ENCODE measurements around the gene EFL1.

Gene EFL1

DNA sequence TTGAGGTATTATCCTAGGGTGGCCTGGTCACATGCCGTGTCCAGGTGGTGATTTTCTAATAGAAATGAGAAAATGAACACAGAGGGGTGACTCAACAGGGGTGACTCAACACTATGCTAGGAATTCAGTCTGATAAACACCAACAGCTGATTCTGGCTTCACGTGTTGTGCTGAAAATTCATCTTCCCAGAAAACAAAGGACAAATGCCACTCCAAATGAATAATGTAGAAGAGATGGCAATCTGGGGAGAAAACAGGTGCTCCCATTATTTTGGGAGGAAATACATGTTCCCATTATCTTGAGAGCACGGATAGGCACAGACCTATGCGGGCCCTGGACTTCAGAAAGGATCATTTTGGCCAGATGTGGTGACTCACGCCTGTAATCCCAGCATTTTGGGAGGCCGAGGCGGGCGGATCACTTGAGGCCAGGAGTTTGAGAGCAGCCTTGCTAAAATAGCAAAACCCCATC is 115.5 kb downstream of the EFL1 start:
- DNase-seq, result no peak

DNA sequence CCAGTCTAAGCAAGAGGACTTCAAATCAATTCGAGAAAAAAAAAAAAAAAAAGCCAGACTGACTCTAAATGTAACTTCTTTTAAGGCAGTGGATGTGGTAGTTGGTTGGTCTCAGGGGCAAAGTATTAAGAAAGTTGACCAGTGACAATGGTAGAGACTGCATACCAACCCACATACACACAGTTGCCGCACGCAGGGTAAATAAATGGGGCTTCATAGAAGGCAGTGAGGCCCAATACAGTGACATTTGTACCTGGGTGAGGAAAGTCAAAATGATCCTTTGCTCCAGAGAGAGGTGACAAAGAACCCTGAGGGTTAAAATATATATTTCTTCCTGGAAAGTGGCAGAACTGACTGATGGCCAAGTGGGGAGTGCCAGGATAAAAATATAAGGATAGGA is 116.0 kb downstream of the EFL1 start:
- DNase-seq, result no peak

DNA sequence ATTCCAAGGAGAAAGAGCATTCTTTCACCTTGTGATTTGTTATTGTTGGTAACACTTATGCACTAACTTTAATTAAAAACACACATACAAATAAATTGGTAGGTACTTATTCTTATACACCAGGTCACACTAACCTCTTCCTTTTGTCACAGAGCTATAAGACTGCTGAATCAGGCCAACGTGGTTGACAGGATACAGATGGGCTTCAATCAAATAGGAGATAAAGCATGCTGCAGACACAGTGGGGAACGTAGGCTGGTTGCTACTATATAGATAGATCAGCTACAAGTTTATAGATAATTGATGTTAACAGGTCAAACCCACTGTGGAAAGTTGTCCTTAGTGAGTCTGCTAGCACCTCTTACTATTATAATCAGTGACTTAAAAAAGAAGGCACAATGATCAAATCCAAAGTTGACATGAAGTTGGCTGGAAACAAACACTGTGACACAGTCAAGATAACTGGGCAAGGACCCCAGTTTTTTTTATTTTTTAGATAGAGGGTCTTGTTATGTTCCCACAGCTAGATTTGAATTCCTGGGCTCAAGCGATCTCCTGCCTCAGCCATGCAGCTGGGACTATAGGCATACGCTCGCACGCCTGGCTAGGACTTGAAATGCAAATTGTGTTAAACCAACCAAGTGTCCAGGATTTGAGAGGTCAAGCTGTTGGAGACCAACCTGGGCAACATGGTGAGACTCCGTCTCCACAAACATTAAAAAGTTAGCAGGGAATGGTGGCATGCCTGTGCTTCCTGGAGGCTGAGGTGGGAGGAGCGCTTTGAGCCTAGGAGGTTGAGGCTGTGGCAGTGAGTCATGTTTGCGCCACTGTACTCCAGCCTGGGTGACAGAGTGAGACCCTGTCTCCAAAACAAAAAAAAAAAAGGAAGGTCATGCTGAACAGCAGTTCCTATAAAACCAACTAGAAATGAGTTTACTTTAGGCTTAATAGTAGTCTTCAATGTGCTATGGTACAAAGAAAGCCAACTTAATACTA is 118.8 kb downstream of the EFL1 start:
- no peak for DNase-seq

DNA sequence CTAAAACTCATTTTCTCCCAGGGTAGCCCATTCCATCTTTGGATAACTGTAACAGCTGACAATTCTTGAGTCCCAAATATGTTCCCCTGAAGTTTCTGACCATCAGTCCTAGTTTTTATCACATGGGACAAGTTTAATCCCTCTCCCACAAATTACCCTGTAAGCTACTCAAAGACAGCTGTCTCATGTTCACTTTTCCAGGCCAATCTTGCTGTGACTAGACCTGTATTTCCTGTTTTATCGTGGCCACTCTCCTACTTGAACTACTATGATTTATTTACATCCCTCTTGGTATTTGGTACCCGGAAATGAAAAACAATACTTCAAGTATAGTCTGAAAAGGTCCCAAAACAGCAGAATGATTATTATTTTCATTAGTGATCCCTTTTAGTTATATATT is 121.6 kb downstream of the EFL1 start:
- no peak for DNase-seq

DNA sequence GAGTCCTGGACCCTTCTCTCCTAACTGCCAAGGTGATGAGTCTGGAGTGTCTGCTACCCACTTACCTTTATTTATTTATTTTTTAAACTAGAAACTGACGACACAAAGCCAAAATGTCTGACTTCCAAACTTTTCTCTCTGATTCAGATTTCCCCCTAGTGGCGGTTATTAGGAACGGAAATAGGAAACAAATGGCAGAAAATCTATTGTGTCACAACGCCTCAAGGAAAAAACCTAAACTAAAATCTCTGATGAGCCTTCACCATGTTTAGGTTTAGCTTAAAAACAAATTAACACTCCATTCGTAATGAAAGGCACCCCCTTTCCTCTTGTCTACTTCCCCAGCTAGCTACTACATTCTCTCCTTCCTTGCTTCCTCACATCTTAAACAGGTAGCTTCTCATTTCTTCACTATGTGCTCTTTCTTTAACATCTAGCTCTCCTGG is 122.7 kb downstream of the EFL1 start:
- DNase-seq, result peak; percentile 34 to 49

DNA sequence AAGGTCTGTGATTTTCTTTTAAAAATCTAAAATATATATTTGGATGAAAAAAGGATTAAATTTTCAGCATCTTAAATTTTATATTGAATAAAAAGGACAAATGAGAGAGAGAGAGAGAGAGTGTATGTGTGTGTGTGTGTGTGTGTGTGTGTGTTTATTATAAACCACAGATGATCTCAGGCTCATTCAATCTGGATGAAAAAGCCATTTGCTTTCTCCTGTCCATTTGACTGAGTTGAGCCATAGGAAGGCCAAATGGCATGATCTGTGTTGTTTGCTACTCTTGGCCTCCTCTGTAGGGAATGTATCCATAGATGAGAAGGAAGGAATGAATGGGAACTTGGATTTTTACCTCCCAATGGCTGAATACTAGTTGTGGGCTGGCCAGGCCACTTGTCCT is 124.2 kb downstream of the EFL1 start:
- no peak for DNase-seq

DNA sequence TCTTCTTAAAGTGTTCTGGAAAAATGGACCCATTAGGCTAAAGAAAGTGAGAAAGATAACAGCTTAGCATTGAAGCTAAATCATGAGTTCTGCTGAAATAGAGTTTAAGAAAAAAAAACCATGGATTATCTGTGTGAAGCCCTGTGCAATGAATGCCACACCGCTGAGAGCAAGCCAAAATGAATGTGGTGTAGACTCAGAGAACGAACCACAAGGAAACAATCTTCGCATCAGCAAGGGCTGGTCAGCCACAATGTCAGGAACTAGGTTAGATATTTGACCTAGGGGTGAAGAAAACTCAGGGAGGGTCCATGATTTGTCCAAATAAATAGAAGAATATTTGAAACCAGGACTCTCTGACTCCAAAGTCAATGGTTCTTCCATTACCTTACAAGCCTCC is 125.3 kb downstream of the EFL1 start:
- no peak for DNase-seq

DNA sequence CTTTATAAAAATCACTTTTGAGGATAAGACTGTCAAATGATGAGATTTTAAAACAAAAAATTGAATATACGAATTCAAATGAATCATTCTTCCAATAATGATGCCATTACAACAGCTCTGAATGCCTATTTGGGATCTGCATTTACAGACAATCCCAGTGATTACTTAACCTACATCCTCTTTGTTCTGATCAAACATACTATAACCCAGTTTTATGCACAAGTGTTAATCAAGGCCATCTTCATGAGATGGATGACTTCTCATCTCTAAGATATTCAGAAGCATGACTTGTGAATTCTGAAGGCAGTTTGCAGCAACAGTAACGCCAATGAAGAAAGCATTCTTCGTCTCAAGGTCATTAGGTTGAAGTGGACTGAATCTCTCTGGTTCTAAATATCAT is 126.4 kb downstream of the EFL1 start:
- no peak for DNase-seq

DNA sequence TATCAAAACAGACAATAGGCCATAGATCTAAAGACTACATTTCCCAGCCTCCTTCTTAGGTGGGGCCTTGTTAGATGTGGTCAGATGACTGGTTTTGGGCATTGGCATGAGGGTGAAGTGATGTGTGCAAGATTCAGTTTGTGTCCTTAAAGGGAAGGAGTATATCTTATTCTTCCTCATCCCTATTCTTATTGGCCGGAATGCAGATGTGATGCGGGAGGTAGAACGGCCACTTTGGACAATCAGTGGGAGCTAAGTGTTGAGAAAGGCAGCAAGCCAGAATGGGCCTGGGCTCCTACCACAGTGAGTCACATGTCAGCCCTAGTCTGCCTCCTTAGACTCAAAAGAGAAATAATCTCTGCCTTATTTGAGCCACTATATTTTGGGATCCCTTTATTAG is 126.9 kb downstream of the EFL1 start:
- no peak for DNase-seq

DNA sequence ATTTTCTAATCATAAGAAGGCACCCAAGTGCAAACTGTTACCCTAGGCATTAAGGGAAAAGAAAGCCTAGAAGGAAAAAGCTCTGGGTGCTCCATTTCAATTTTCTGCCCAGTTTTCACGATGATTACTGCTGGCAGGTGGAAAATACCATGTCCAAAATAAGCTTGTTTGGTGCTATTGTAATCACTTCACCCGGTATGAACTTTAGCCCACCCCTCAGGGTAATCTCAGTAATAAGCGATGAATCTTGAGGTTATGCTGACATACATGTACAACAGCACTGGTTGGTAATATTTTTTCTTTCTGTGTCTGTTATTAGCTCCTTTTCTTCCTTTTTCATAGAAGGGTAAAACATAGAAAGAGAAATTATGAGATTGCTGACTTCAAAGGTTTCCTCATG is 128.1 kb downstream of the EFL1 start:
- DNase-seq, result no peak

DNA sequence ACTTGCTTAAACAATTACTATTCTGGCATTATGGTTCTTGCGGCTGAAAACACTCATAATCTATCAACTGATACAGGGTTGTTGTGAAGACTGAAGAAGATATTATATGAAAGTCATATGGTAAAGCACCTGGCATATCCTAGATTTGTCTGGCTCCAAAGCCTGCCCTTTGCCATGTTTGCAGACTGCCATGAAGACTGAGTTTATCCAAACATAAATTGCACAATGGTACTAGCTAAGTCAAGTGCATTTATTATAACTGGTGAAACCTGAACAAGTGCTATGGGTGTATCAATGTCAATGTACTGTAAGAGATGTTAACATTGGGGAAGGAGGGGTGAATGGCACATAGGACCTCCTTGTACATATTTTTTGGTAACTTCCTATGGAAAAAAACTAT is 129.3 kb downstream of the EFL1 start:
- DNase-seq, result no peak

DNA sequence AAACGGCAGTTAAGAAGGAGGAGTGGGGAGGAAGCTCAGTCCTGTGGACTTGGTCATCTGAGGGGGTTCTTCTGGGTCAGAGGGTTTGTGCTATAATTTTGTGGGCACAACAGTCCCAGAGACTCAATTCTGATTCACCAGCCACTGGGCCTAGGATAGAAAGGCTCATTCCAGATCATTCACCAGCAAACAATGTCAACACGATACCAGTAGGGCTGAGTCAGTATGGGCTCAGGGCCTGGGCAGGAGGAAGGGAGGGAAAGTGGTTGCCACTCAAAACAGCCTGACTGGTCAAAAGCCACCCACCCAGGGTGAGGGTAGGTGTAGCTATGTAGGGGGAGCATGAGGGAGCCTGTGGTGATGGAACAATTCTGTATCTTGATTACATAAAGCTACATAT is 129.8 kb downstream of the EFL1 start:
- DNase-seq, result no peak

DNA sequence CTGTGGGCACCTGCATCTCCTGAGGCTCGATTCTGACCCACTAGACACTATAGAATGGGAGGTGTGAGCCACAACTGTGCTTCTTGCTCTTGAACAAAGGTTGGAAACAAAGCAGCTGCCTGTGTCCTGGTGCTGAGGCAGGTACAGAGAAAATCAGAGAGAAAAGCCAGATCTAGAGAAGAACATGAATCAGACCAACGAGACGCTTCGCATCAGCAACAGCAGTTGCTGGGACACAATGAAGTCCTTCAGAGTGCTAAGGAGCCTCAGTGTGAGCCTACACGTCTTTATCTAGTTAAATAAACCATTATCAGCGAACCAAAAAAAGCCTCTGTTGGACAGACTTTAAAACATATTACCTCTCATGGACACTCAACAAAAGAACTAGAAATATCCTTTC is 130.4 kb downstream of the EFL1 start:
- DNase-seq, result no peak

DNA sequence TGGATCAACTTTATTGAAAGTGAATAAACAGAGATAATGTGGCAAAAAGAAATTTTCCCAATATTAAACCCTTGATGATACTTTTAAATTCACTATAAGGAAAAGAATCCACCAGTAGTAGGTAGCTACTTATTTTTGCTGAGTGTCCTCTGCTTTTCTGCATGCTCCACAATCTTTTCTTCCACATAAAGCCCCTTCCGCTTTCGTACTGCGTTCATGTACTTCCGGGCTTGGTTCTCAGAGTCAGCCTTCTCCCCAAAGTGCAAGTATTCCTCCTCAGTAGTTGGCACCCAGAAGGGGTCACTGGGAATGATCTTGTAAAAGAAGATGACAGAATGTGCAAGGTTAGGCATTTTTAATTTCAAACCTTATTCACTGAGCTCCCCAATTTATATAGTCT is 132.3 kb downstream of the EFL1 start:
- no peak for DNase-seq

DNA sequence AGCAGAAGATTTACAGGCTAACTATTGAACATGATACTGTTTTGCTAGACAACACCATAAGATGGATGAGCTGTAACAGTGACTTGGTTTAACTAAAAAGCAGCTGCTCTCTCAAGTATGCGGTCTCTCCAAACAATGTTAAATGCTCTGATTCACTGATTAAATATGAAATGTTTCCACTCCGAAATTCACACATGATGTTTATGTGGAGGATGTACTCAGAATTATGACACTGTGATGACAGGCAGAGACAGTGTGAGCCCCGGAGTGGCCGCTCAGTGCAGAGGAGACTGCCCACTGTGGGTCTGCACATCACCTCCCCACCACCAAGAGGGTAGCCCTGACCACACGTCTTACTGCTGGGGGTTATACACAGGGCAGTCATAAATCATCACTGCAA is 132.8 kb downstream of the EFL1 start:
- DNase-seq, result no peak

DNA sequence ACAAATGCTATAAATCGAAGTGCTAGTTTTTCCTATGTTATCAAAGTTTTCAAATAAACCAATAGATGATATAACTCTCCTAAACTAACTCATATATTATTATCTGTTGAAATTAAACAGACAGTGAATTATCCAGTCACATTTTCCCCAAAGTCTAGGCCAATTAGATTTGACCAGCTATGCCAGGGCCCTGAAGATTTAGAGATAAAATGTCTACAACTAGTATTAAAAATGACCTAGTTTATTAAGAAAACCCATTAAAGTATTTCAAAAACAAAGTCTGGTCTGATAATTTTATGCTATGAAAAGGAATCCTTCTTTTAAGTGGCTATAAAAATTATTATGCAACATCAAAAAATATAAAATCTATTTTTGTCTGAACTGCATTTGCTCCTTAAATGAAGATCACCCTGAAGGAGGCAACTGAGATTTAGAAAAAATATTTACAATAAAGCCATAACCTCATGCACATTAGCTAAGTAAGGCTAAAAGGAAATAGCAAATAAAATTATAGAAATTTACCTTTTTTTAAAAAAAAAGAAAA is 133.3 kb downstream of the EFL1 start:
- no peak for DNase-seq

DNA sequence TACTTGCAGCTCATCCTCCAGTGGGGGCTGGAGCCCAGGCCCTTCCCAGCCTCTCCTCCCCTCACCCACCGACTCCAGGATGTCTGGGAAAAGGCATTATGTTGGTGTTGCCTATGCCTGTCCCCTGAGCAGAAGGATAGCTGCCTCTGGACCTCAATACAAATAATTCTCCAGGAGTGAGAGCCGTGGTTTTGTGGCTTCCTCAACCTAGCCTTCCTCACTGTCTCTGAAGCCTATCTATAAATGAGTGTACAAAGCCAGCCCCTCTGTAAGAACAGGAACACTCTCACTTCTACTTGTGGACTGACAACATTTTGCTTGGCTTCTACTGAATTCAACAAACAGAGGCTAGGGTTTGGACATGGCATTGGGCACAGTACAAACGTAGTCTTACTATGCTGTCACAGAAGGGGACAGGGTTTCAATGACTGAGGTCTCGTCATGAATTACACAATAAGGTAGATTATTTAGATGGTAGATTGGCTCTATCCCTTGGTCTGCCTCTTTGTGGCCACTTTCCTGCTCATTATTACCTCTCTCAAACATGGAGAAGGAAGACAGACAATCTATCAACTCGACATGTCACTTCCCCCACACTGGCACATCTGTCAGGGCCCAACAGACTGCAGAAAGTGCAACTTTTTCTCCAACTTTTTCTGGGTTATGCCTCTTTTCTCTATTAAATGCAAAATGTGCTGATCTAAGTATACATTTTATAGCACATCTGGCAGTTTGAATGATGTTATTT is 134.0 kb downstream of the EFL1 start:
- DNase-seq, result peak in 1 of 2 experiments; percentile 0

DNA sequence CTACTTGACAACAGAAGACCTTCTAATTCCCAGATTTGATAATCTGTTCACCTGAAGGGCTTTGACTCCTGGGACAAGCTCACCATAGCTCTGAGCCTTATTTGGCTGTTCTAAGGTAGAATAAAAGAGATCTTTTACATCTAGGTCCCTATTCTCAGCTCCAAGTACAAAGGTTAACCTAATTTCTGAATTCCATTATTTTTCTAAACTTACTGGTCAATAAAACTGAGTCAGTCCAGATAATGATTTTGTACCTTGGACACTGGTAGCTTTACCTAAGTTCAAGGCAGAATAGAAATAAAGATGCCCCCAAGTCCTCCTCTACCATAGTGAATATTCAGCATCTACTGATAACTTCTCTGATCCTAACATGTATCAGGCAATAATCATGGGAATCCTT is 135.0 kb downstream of the EFL1 start:
- no peak for DNase-seq

DNA sequence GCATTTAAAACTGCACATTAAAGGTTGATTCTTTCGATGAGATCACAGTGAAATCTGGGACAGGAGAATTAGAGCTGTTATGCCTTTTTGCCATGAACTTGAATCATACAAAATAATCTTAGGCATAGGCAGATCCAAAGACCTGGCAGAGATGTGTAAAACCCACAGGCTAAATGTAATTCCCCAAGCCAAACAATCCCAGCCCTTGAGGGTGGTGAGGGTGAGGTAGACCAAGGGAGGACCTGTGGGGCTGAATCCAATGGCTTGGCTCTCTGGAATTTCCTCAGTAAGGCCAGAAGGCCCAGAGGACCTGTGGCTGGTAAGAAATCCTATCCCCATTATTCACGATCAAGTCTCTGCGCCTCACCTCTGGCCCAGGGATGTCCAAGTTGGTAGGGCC is 136.2 kb downstream of the EFL1 start:
- DNase-seq, result no peak

DNA sequence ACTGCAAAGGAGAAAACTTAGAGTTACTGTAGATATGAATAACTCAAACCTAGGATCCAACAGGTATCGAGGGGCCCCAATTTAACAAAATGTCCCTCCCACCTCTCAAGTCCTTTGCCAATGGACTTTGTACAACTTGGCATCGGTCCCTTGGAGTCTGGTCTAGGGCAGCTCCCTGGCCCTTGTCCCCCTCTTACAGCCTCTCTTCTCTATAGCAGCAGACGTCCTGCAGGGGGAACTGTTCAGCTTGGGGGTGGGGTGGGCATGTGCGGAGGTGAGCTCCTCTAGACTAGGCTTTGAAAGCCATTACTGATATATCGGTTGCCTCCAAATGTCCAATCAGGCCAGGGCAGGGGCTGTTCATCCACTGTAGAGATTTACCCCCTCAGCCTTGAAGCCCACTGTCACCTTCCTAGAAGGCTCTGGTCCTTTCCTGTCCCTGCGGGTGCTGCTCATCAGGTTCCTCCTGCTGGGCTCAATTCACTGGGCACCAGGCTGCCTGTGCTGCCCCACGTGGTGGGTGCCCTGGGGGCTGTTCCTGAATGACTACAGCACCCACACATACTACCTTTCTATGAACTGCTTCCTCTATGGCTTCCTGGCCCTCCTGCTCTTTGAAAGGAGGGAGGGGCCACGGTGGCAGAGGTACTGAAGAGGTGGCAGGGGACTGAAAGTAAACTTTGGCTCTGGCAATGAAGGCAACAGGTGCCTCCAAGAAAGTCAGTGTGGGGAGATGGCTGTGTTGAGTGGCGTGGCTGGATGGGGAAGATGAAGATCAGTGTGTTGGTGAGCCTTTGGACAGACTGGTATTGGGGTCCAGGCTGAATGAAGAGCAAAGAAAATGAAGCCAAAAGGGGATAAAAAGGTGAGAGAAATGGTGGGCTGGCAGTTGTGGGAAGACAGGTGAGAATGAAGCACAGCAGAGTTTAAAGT is 137.9 kb downstream of the EFL1 start:
- DNase-seq, result no peak

DNA sequence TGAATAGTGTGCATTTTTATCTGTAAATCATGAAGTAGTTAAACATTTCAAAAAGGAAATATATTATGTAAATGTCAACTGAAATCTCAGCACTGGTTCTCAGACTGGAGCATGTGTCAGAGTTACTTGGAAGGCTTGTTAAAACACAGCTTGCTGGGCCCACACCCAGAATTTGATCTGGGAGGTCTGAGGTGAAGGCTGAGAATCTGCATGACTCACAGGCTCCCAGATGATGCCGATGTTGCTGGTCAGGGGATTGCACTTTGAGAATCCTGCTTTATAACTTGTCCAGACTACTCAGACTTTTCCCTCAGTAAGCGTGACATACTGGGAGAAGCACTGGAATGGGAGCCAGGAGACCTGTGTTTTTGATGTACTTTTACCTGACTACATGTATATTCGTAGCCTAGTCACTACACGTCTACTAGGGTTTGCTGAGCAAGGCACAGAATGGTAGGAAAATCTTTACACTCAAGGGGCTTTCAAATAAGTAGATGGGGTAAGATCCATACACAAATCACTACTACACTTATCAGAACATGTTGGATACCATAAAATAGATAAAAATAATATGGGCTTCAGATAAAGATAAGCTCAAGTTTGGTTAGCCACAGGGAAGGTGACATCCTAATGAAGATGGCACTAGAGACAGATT is 139.7 kb downstream of the EFL1 start:
- DNase-seq, result no peak

DNA sequence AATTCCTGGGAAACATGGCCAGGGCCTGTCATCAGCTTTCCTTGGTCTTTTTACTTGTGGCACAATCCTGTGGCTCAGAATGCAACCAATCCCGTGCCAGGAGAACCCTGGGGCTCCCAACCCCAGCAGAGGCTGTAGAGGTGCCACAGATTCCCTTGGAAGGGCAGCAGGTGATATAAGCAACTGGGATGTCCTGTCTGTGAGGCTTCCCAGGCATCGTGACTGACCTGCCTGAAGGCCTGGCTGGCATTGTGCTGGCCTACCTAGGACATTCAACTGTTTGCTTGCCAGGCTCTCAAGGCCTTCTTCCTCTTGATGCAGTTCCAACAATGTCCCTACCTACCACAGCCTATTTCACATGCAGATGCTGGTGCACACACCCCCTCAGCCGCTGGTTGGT is 144.5 kb downstream of the EFL1 start:
- no peak for DNase-seq

All from AML-193 (cell line).